Peyer's patch (tissue), 4 donors: ENCODE data around the gene TSPEAR.

Source experiments
- CTCF ChIP-seq, 6 experiments: fragments of 450-650 bp in 4 of 6; fragments of 200-600 bp in 2 of 6; sonication (generic) in 1 of 6; IDR thresholded peaks; one replicate each; pipeline ENCODE4 v1.5.1; 2017 to 2019; ENCODE audit warnings: antibody characterized with exemption in 6 of 6, mild to moderate bottlenecking in 3 of 6, moderate library complexity in 1 of 6
- POLR2A ChIP-seq, 2 donors: fragments of 450-650 bp; IDR thresholded peaks; one replicate each; pipeline ENCODE4 v1.5.1; 2017; ENCODE audit warnings: antibody characterized with exemption in 2 of 2, mild to moderate bottlenecking in 2 of 2, moderate library complexity in 2 of 2

- TF ChIP-seq POLR2A (IDR thresholded peaks at IDR 0.05) (no peak), CTCF (IDR thresholded peaks at IDR 0.05) (no peak)
These were observed 225.6 kb downstream of the TSPEAR start for GRCh38 chr21:44485796-44486195.
